Measurements from ENCODE around the gene PRR18.
A peak's percentile ranks its signal among the peaks of the same experiment; 100 is the strongest.

The PRR18 gene

GRCh38 chr6:166325383-166326042 is 17.3 kb upstream of the PRR18 start:
- Histone ChIP-seq H3K4me3 (ENCODE audit: low read depth in 1 of 2, low read length in 2 of 2) (no peak overlapping the region), H3K9ac (ENCODE audit: low read depth, low read length) (no peak overlapping the region), H3K9me3 (ENCODE audit: insufficient read depth, low read length, severe bottlenecking) (no peaks in the 10 kb centered on the region), H4K20me1 (ENCODE audit: insufficient read depth, low read length) (peaks cover 18% of the 10 kb centered on the region), H3K27me3 (ENCODE audit: insufficient read depth, low read length, poor library complexity) (no peaks in the 10 kb centered on the region), H3K79me2 (ENCODE audit: insufficient read depth, low read length) (peaks cover 40% of the 10 kb centered on the region), H3K27ac (ENCODE audit: low read length) (no peak overlapping the region), H3K4me2 (ENCODE audit: insufficient read depth, low read length) (no peak overlapping the region), H3K36me3 (ENCODE audit: insufficient read depth, low read length) (peaks cover 61% of the 10 kb centered on the region), H2AFZ (ENCODE audit: low read depth, low read length) (no peak overlapping the region), H3K4me1 (ENCODE audit: insufficient read depth, low read length) (no peaks in the 10 kb centered on the region)
- DNase-seq (no peak), ATAC-seq (ENCODE audit: insufficient read depth, low read depth) (no peak)
- TF ChIP-seq CTCF (IDR thresholded peaks at IDR 0.05; ENCODE audit: borderline replicate concordance, extremely low read depth, low read length, poor library complexity, severe bottlenecking): no peak
- no peak for TF ChIP-seq EZH2 (IDR thresholded peaks at IDR 0.05; ENCODE audit: borderline replicate concordance, low read depth, low read length, severe bottlenecking)

- Histone ChIP-seq H3K27ac (ENCODE audit: low read length) (no peak overlapping the region), H3K9ac (ENCODE audit: low read depth, low read length) (no peak overlapping the region), H3K4me2 (ENCODE audit: insufficient read depth, low read length) (no peak overlapping the region), H4K20me1 (ENCODE audit: insufficient read depth, low read length) (peaks cover 13% of the 10 kb centered on the region; the same call in 1 of the 2 replicates), H3K27me3 (ENCODE audit: insufficient read depth, low read length, poor library complexity) (no peaks in the 10 kb centered on the region), H2AFZ (ENCODE audit: low read depth, low read length) (no peak overlapping the region), H3K79me2 (ENCODE audit: insufficient read depth, low read length) (peaks cover 20% of the 10 kb centered on the region), H3K4me1 (ENCODE audit: insufficient read depth, low read length) (no peaks in the 10 kb centered on the region), H3K4me3 (ENCODE audit: low read depth in 1 of 2, low read length in 2 of 2) (no peak overlapping the region), H3K36me3 (ENCODE audit: insufficient read depth, low read length) (peaks cover 64% of the 10 kb centered on the region), H3K9me3 (ENCODE audit: insufficient read depth, low read length, severe bottlenecking) (no peaks in the 10 kb centered on the region)
- DNase-seq: no peak
- TF ChIP-seq EZH2 (IDR thresholded peaks at IDR 0.05; ENCODE audit: borderline replicate concordance, low read depth, low read length, severe bottlenecking) (no peak), CTCF (IDR thresholded peaks at IDR 0.05; ENCODE audit: borderline replicate concordance, extremely low read depth, low read length, poor library complexity, severe bottlenecking) (no peak)
- no peak for ATAC-seq (ENCODE audit: insufficient read depth, low read depth)
These were observed 15.2 kb upstream of the PRR18 start for GRCh38 chr6:166323395-166323794.

GRCh38 chr6:166318649-166319600 is 10.7 kb upstream of the PRR18 start:
- H2AFZ ChIP-seq (ENCODE audit: low read depth, low read length): no peak overlapping the region
- no peaks in the 10 kb centered on the region for H3K79me2 ChIP-seq (ENCODE audit: insufficient read depth, low read length)
- H3K9ac ChIP-seq (ENCODE audit: low read depth, low read length): no peak overlapping the region
- H3K4me1 ChIP-seq (ENCODE audit: insufficient read depth, low read length): no peaks in the 10 kb centered on the region
- ATAC-seq (ENCODE audit: insufficient read depth, low read depth) (peak; percentile 42; the same call in 2 of the 3 replicates), DNase-seq (no peak)
- no peak for TF ChIP-seq EZH2 (IDR thresholded peaks at IDR 0.05; ENCODE audit: borderline replicate concordance, low read depth, low read length, severe bottlenecking)
- TF ChIP-seq CTCF (IDR thresholded peaks at IDR 0.05; ENCODE audit: borderline replicate concordance, extremely low read depth, low read length, poor library complexity, severe bottlenecking): no peak
- H3K27ac ChIP-seq (ENCODE audit: low read length): no peak overlapping the region; the same call in 1 of the 2 replicates
- no peaks in the 10 kb centered on the region for H3K27me3 ChIP-seq (ENCODE audit: insufficient read depth, low read length, poor library complexity)
- H3K4me2 ChIP-seq (ENCODE audit: insufficient read depth, low read length): no peak overlapping the region
- H3K36me3 ChIP-seq (ENCODE audit: insufficient read depth, low read length): peaks cover 30% of the 10 kb centered on the region
- 0 out of 2 replicates have a peak, but pooled peaks cover 10% of the 10 kb centered on the region for H4K20me1 ChIP-seq (ENCODE audit: insufficient read depth, low read length)
- H3K9me3 ChIP-seq (ENCODE audit: insufficient read depth, low read length, severe bottlenecking): no peaks in the 10 kb centered on the region
- no peak overlapping the region for H3K4me3 ChIP-seq (ENCODE audit: low read depth in 1 of 2, low read length in 2 of 2)
